ENCODE measurements around the gene PPP1R37. TPM values are rescaled to one million over a fixed set of nuclear protein-coding genes. Genes with fewer than 3 reads are reported as not detected.

Gene PPP1R37
- total and polyA plus RNA-seq, 2 experiments from 2014 or later: 14.0 to 30.8 TPM

- no peak overlapping the region for H3K4me3 ChIP-seq
- no peak for TF ChIP-seq EZH2phosphoT487 (IDR thresholded peaks at IDR 0.05; ENCODE audit: low read depth, severe bottlenecking, unreplicated experiment)
- no peak for TF ChIP-seq EZH2 (IDR thresholded peaks at IDR 0.05; ENCODE audit: borderline replicate concordance)
- no peak for TF ChIP-seq CTCF (IDR thresholded peaks at IDR 0.05; ENCODE audit: poor library complexity)
- peak overlapping the region; percentile 81 for H3K4me2 ChIP-seq
Measured at GRCh38 chr19:45151821-45152503, 59.0 kb downstream of the PPP1R37 start.

GRCh38 chr19:45152504-45153338 is 59.7 kb downstream of the PPP1R37 start:
- Histone ChIP-seq H3K4me3 (no peak overlapping the region), H3K27me3 (peaks cover 21% of the 10 kb centered on the region), H3K9me3 (ENCODE audit: low read depth) (no peaks in the 10 kb centered on the region), H3K27ac (no peak overlapping the region), H3K79me2 (no peaks in the 10 kb centered on the region), H3K36me3 (replicated peaks; ENCODE audit: insufficient read depth, low read depth) (no peaks in the 10 kb centered on the region), H3K9me2 (replicated peaks; ENCODE audit: insufficient read depth) (no peaks in the 10 kb centered on the region), H4K20me1 (ENCODE audit: insufficient read depth, poor library complexity, severe bottlenecking) (no peaks in the 10 kb centered on the region), H3K4me1 (ENCODE audit: insufficient read depth) (peaks cover 15% of the 10 kb centered on the region), H2AFZ (no peak overlapping the region), H3K4me2 (peak overlapping the region; percentile 81)
- 27% methylated on average over 84 of the region's 91 CpGs for WGBS (ENCODE audit: low lambda C conversion rate, missing lambda C conversion rate)
- TF ChIP-seq EZH2 (IDR thresholded peaks at IDR 0.05; ENCODE audit: borderline replicate concordance): no peak
- TF ChIP-seq EZH2phosphoT487 (IDR thresholded peaks at IDR 0.05; ENCODE audit: low read depth, severe bottlenecking, unreplicated experiment): peak; percentile 43
- TF ChIP-seq CTCF (IDR thresholded peaks at IDR 0.05; ENCODE audit: poor library complexity): no peak
- peak; percentile 45 for DNase-seq (ENCODE audit: low spot score)

More at GRCh38 chr19:45151821-45152503, 59.0 kb downstream of the PPP1R37 start:
- Histone ChIP-seq H4K20me1 (ENCODE audit: insufficient read depth, poor library complexity, severe bottlenecking) (no peaks in the 10 kb centered on the region), H3K9me3 (ENCODE audit: low read depth) (no peaks in the 10 kb centered on the region), H3K36me3 (replicated peaks; ENCODE audit: insufficient read depth, low read depth) (no peaks in the 10 kb centered on the region), H3K9me2 (replicated peaks; ENCODE audit: insufficient read depth) (no peaks in the 10 kb centered on the region), H3K27me3 (peaks cover 21% of the 10 kb centered on the region), H3K4me1 (ENCODE audit: insufficient read depth) (peaks cover 15% of the 10 kb centered on the region), H2AFZ (no peak overlapping the region), H3K27ac (no peak overlapping the region), H3K79me2 (no peaks in the 10 kb centered on the region)
- WGBS (ENCODE audit: low lambda C conversion rate, missing lambda C conversion rate): 31% methylated on average over 44 of the region's 64 CpGs
- DNase-seq (ENCODE audit: low spot score): no peak

GRCh38 chr19:45153339-45154063 is 60.5 kb downstream of the PPP1R37 start:
- no peak overlapping the region for H2AFZ ChIP-seq
- TF ChIP-seq EZH2phosphoT487 (IDR thresholded peaks at IDR 0.05; ENCODE audit: low read depth, severe bottlenecking, unreplicated experiment) (no peak), EZH2 (IDR thresholded peaks at IDR 0.05; ENCODE audit: borderline replicate concordance) (peak; percentile 28)
- H3K4me3 ChIP-seq: no peak overlapping the region
- 12% methylated on average over 62 of the region's 69 CpGs for WGBS (ENCODE audit: low lambda C conversion rate, missing lambda C conversion rate)
- peak; percentile 84 for DNase-seq (ENCODE audit: low spot score)
- peaks cover 15% of the 10 kb centered on the region for H3K4me1 ChIP-seq (ENCODE audit: insufficient read depth)
- no peaks in the 10 kb centered on the region for H3K79me2 ChIP-seq
- no peaks in the 10 kb centered on the region for H4K20me1 ChIP-seq (ENCODE audit: insufficient read depth, poor library complexity, severe bottlenecking)
- H3K9me3 ChIP-seq (ENCODE audit: low read depth): no peaks in the 10 kb centered on the region
- H3K27me3 ChIP-seq: peaks cover 21% of the 10 kb centered on the region
- no peak overlapping the region for H3K27ac ChIP-seq
- H3K9me2 ChIP-seq (replicated peaks; ENCODE audit: insufficient read depth): no peaks in the 10 kb centered on the region
- peak overlapping the region; percentile 81 for H3K4me2 ChIP-seq
- H3K36me3 ChIP-seq (replicated peaks; ENCODE audit: insufficient read depth, low read depth): no peaks in the 10 kb centered on the region
